ENCODE measurements around the gene C1orf122. TPM values are rescaled to one million over a fixed set of nuclear protein-coding genes. Genes with fewer than 3 reads are reported as not detected.

Gene C1orf122
- total and polyA plus RNA-seq, 2 of the 13 experiments (the other 11 are each of a cell fraction or from before 2014, with no cell fraction given): 18.7 to 40.6 TPM

- 0 out of 2 replicates have a peak, but pooled peaks have one; percentile 19 for TF ChIP-seq PATZ1 (CRISPR knock-in tag; IDR thresholded peaks at IDR 0.05)
- no peak for TF ChIP-seq TAF1 (CRISPR knock-in tag; IDR thresholded peaks at IDR 0.05)
- TF ChIP-seq ZNF878 (CRISPR knock-in tag; IDR thresholded peaks at IDR 0.05): no peak
- TF ChIP-seq TBL1XR1 (IDR thresholded peaks at IDR 0.05; ENCODE audit: borderline replicate concordance, low read length, partially characterized antibody): no peak
- no peak for TF ChIP-seq ZFP82 (CRISPR knock-in tag; IDR thresholded peaks at IDR 0.05; ENCODE audit: borderline replicate concordance)
- peak; percentile 53 for TF ChIP-seq STAG1 (CRISPR knock-in tag; IDR thresholded peaks at IDR 0.05)
- TF ChIP-seq HMGXB4 (CRISPR knock-in tag; IDR thresholded peaks at IDR 0.05; ENCODE audit: borderline replicate concordance in 1 of 2, low read depth in 1 of 2): peak; percentile 16 to 46; a peak in 1 of 4 replicates
- TF ChIP-seq ZBTB4 (CRISPR knock-in tag; IDR thresholded peaks at IDR 0.05; ENCODE audit: borderline replicate concordance): peak; percentile 48; the same call in 1 of the 2 replicates
- no peak for TF ChIP-seq KDM6A (CRISPR knock-in tag; IDR thresholded peaks at IDR 0.05; ENCODE audit: low read depth)
- TF ChIP-seq SNAPC4 (CRISPR knock-in tag; IDR thresholded peaks at IDR 0.05): no peak
- TF ChIP-seq GATAD2A (CRISPR knock-in tag; IDR thresholded peaks at IDR 0.05): peak; percentile 34; the same call in 1 of the 2 replicates
- peak; percentile 28; the same call in 1 of the 2 replicates for TF ChIP-seq NFE2L2 (IDR thresholded peaks at IDR 0.05; ENCODE audit: low read length)
- no peak for TF ChIP-seq ZNF496 (CRISPR knock-in tag; IDR thresholded peaks at IDR 0.05; ENCODE audit: insufficient replicate concordance)
- TF ChIP-seq SALL1 (CRISPR knock-in tag; IDR thresholded peaks at IDR 0.05): 0 out of 2 replicates have a peak, but pooled peaks have one; percentile 19
- TF ChIP-seq PPARG (CRISPR knock-in tag; conservative IDR thresholded peaks at IDR 0.05): no peak
- no peak for TF ChIP-seq ZNF724P (CRISPR knock-in tag; IDR thresholded peaks at IDR 0.05; ENCODE audit: borderline replicate concordance)
These were observed 3.6 kb downstream of the C1orf122 start (continued) for GRCh38 chr1:37811027-37811655.
